Measurements from ENCODE around the gene LAG3. TPM values are rescaled to one million over a fixed set of nuclear protein-coding genes. Genes with fewer than 3 reads are reported as not detected.

Gene LAG3
- total RNA-seq, 1 donor from 2014 or later = 52.2 TPM

GRCh38 chr12:6752921-6753771 lies 19.2 kb upstream of the LAG3 start, which contains the start of gene MLF2:
Gene MLF2, minus strand, starts transcription at chr12:6753141. Its CDS starts 807 bp downstream, at chr12:6752334.
- intact Hi-C loops (cut with micrococcal nuclease) = loop anchor here (1.0 kb wide), 13 partner anchors 11 to 146 kb away; partner anchors contain the start of genes CD4, CHD4, COPS7A and ING4

- intact Hi-C loops (cut with micrococcal nuclease) = loop anchor here (1.0 kb wide), 13 partner anchors 10 to 147 kb away; partner anchors contain the start of genes CD4, CHD4, COPS7A and ING4
Measured at GRCh38 chr12:6753772-6754356, 18.5 kb upstream of the LAG3 start.

- intact Hi-C loops (cut with micrococcal nuclease) = no loop called here
Measured at GRCh38 chr12:6754411-6754810, 17.9 kb upstream of the LAG3 start.

GRCh38 chr12:6757028-6757690 lies 15.2 kb upstream of the LAG3 start:
- intact Hi-C loops (cut with micrococcal nuclease) = no loop called here

- intact Hi-C loops (cut with micrococcal nuclease) = no loop called here
Measured at GRCh38 chr12:6758506-6759095, 13.7 kb upstream of the LAG3 start.

GRCh38 chr12:6759741-6760140 lies 12.6 kb upstream of the LAG3 start:
- intact Hi-C loops (cut with micrococcal nuclease) = no loop called here

GRCh38 chr12:6763380-6763779 lies 8.9 kb upstream of the LAG3 start:
- intact Hi-C loops (cut with micrococcal nuclease) = no loop called here

- intact Hi-C loops (cut with micrococcal nuclease) = loop anchor here (1.0 kb wide), 2 partner anchors 11 to 25 kb away; partner anchors contain the start of genes CD4 and MLF2
Measured at GRCh38 chr12:6764011-6764828, 8.1 kb upstream of the LAG3 start.

- intact Hi-C loops (cut with micrococcal nuclease) = loop anchor here (5.0 kb wide), 1 partner anchor 208 kb away; the partner anchor contains the start of gene IFFO1
Measured at GRCh38 chr12:6765048-6765633, 7.2 kb upstream of the LAG3 start.

- intact Hi-C loops (cut with micrococcal nuclease) = loop anchor here (1.0 to 5.0 kb wide), 5 partner anchors 9 to 272 kb away; partner anchors contain the start of genes COPS7A, IFFO1 and NCAPD2
Measured at GRCh38 chr12:6765634-6766581, 6.4 kb upstream of the LAG3 start, which contains the start of gene PTMS. Gene PTMS, plus strand, starts transcription at chr12:6766363. Its CDS starts 343 bp downstream, at chr12:6766706.

GRCh38 chr12:6766651-6767349 lies 5.5 kb upstream of the LAG3 start:
- intact Hi-C loops (cut with micrococcal nuclease) = loop anchor here (1.0 to 5.0 kb wide), 5 partner anchors 9 to 272 kb away; partner anchors contain the start of genes COPS7A, IFFO1 and NCAPD2

- intact Hi-C loops (cut with micrococcal nuclease) = loop anchor here (5.0 kb wide), 1 partner anchor 210 kb away; the partner anchor contains the start of gene IFFO1
Measured at GRCh38 chr12:6767353-6768319, 4.7 kb upstream of the LAG3 start.

- intact Hi-C loops (cut with micrococcal nuclease) = loop anchor here (5.0 kb wide), 1 partner anchor 211 kb away; the partner anchor contains the start of gene IFFO1
Measured at GRCh38 chr12:6768437-6768914, 3.8 kb upstream of the LAG3 start.

GRCh38 chr12:6768990-6769389 lies 3.3 kb upstream of the LAG3 start:
- intact Hi-C loops (cut with micrococcal nuclease) = loop anchor here (5.0 kb wide), 1 partner anchor 212 kb away; the partner anchor contains the start of gene IFFO1

GRCh38 chr12:6769666-6770065 lies 2.7 kb upstream of the LAG3 start:
- intact Hi-C loops (cut with micrococcal nuclease) = loop anchor here (5.0 kb wide), 1 partner anchor 212 kb away; the partner anchor contains the start of gene IFFO1

- intact Hi-C loops (cut with micrococcal nuclease) = no loop called here
Measured at GRCh38 chr12:6770094-6770493, 2.2 kb upstream of the LAG3 start.

All from T-helper 1 cell treated with Interleukin-12 subunit alpha and Interleukin-12 subunit beta and Interleukin-4 antibody, amounts not matched to agents 30 ng/mL and 1 ng/mL, for 36 hours (primary cell).